NT2/D1 (cell line): ENCODE data around the gene SPATA13.

Experiments used
- DNase-seq: peaks from one replicate; pipeline ENCODE4 v3.0.0-alpha.2; 2011; ENCODE audit warnings: low read depth, low spot score
- H3K27me3 ChIP-seq: 2 replicates; pipeline ENCODE4 v1.6.0; 2011; ENCODE audit warnings: mild to moderate bottlenecking; ENCODE audit not compliant: insufficient read length, insufficient read depth
- H3K36me3 ChIP-seq: 2 replicates; pipeline ENCODE4 v1.6.1; 2011; ENCODE audit warnings: mild to moderate bottlenecking, low read length, mixed read lengths; ENCODE audit not compliant: insufficient read depth, insufficient read length
- H3K4me1 ChIP-seq: 2 replicates; pipeline ENCODE4 v1.5.1; 2011; ENCODE audit not compliant: insufficient read depth, insufficient read length
- H3K4me3 ChIP-seq: 2 replicates; pipeline ENCODE4 v1.5.1; 2011; ENCODE audit warnings: low read depth; ENCODE audit not compliant: insufficient read length
- H3K9ac ChIP-seq: 2 replicates; pipeline ENCODE4 v1.6.0; 2011; ENCODE audit warnings: low read depth; ENCODE audit not compliant: insufficient read length
- H3K9me3 ChIP-seq: 2 replicates; pipeline ENCODE4 v1.5.1; 2011; ENCODE audit warnings: mild to moderate bottlenecking, low read length; ENCODE audit not compliant: insufficient read depth
- SUZ12 ChIP-seq: IDR thresholded peaks from 2 replicates; pipeline ENCODE4 v1.6.1; 2011; ENCODE audit not compliant: insufficient read length, insufficient read depth; ENCODE audit errors: extremely low read depth
- YY1 ChIP-seq: IDR thresholded peaks from 2 replicates; pipeline ENCODE4 v1.6.1; 2011; ENCODE audit not compliant: insufficient read length, insufficient read depth
- ZNF274 ChIP-seq: IDR thresholded peaks from 2 replicates; pipeline ENCODE4 v1.6.1; 2011; ENCODE audit warnings: mild to moderate bottlenecking, low read depth, low read length

SPATA13 gene

DNA sequence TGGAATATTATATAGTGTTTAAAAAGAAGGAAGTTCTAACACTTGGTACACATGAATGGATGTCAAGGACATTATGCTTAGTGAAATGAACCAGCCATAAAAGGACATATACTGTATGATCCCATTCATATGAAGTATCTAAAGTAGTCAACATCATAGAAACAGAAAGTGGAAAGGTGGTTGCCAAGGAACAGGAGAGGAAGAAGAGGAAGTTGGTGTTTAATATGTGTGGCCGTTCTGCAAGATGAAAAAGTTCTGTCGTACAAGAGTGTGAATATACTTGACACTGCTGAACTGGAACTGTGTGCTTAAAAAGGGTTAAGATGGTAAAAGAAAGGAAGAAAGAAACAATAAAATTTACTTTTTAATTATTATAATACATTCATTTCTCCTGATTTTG, 115.8 kb downstream of the SPATA13 start:
- no peak for DNase-seq
- Histone ChIP-seq H3K9me3 (no peaks in the 10 kb centered on the region), H3K27me3 (no peaks in the 10 kb centered on the region), H3K9ac (no peak overlapping the region), H3K4me1 (peaks cover 4% of the 10 kb centered on the region), H3K36me3 (peaks cover 10% of the 10 kb centered on the region), H3K4me3 (no peak overlapping the region)
- TF ChIP-seq ZNF274 (no peak), YY1 (no peak), SUZ12 (no peak)

DNA sequence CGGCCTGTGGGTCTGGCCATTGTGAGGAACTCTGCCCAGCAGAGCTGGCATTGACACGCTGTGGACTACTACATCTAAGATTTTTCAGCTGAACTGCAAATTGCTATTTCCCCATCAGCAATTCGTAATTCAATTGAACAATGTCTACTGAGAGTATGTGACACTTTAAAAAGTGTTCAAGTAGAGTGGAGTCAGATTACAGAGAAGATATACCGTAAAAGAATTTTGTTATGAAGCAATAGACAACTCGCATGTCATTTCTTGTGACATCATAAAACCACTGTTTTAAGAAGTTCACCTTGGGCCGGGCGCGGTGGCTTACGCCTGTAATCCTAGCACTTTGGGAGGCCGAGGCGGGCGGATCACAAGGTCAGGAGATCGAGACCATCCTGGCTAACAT, 116.3 kb downstream of the SPATA13 start:
- H3K4me1 ChIP-seq: peaks cover 4% of the 10 kb centered on the region
- TF ChIP-seq SUZ12 (no peak), ZNF274 (no peak), YY1 (no peak)

DNA sequence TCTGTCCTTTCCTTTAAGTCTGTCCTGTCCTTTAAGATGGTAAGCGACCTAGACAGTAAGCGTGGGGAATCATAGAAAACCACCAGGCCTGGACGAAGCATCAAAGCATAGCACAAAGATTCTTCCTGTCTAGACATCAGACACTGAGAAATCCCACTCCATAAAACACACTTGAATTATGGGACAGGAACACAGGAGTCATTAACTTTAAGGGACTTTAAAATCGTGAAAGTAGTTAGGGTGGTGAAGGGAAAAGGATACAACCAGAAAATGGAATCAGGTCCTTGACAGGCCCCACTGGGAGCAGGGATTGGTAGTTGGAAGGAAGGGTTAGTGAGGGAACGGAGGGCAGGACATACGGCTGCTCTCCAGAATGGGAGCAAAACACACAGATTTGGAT, 117.2 kb downstream of the SPATA13 start:
- Histone ChIP-seq H3K9ac (no peak overlapping the region), H3K4me1 (peaks cover 3% of the 10 kb centered on the region), H3K4me3 (no peak overlapping the region), H3K27me3 (no peaks in the 10 kb centered on the region), H3K36me3 (peaks cover 10% of the 10 kb centered on the region), H3K9me3 (no peaks in the 10 kb centered on the region)
- no peak for DNase-seq
- TF ChIP-seq ZNF274 (no peak), YY1 (no peak), SUZ12 (no peak)

More for the DNA sequence above, 116.3 kb downstream of the SPATA13 start:
- no peaks in the 10 kb centered on the region for H3K27me3 ChIP-seq
- no peak overlapping the region for H3K9ac ChIP-seq
- no peaks in the 10 kb centered on the region for H3K9me3 ChIP-seq
- H3K4me3 ChIP-seq: no peak overlapping the region
- H3K36me3 ChIP-seq: peaks cover 10% of the 10 kb centered on the region
- DNase-seq: no peak

GRCh38 chr13:24279327-24280110, 119.0 kb downstream of the SPATA13 start:
- H3K4me3 ChIP-seq: no peak overlapping the region
- peaks cover 17% of the 10 kb centered on the region for H3K36me3 ChIP-seq
- H3K27me3 ChIP-seq: no peaks in the 10 kb centered on the region
- no peaks in the 10 kb centered on the region for H3K9me3 ChIP-seq
- TF ChIP-seq ZNF274 (no peak), SUZ12 (no peak), YY1 (no peak)
- H3K9ac ChIP-seq: no peak overlapping the region
- no peaks in the 10 kb centered on the region for H3K4me1 ChIP-seq
- no peak for DNase-seq

- TF ChIP-seq YY1 (no peak), ZNF274 (no peak), SUZ12 (no peak)
- no peaks in the 10 kb centered on the region for H3K27me3 ChIP-seq
- no peaks in the 10 kb centered on the region for H3K9me3 ChIP-seq
- H3K4me3 ChIP-seq: no peak overlapping the region
- no peak for DNase-seq
- peaks cover 17% of the 10 kb centered on the region for H3K36me3 ChIP-seq
- no peak overlapping the region for H3K9ac ChIP-seq
- no peaks in the 10 kb centered on the region for H3K4me1 ChIP-seq
These were observed 120.2 kb downstream of the SPATA13 start for GRCh38 chr13:24280720-24281119.

DNA sequence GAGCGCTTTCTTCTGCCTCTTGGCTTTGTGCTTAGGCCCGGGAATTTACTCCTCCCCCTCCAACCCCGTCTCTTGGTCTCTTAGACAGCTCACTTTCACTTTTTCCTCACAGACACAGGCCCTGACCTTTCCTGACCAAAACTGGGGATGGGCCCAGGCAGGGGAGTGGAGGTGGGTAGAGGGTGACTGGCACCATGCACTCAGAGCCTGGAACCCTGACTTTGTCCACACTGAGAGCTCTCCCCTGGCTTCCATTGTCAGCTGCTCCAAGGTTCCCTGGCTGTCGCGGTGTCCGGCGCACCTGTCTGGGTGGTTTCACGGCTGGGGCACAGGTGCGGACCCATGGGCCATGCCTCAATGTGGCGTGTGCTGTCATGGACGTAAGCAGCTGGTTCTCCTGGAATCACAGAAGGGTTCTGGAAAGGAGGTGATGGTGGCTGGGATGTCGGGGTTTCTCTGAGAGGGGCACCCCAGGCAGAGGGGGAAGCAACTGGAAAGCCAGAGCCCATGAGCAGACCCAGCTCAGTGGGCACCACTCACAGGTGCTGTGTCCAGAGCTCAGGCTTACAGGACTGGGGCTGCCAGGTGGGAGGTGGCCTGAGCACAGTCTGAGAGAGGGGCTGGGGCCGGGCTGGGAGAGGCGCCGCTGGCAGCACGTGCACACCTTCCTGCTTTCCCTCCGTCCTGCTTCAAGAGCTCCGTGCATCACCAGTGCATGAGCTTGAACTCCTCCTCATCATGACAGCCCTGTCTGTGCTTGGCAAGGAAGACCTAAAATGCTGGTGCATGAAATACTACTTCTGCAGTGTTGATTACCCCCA, 120.9 kb downstream of the SPATA13 start:
- Histone ChIP-seq H3K4me1 (no peaks in the 10 kb centered on the region), H3K9me3 (no peaks in the 10 kb centered on the region), H3K27me3 (no peaks in the 10 kb centered on the region), H3K9ac (no peak overlapping the region), H3K36me3 (peaks cover 23% of the 10 kb centered on the region), H3K4me3 (no peak overlapping the region)
- no peak for DNase-seq
- TF ChIP-seq SUZ12 (no peak), YY1 (no peak), ZNF274 (no peak)

GRCh38 chr13:24282256-24282655, 121.7 kb downstream of the SPATA13 start:
- H3K9ac ChIP-seq: no peak overlapping the region

More at GRCh38 chr13:24282256-24282655, 121.7 kb downstream of the SPATA13 start:
- no peak for DNase-seq
- no peak overlapping the region for H3K4me3 ChIP-seq
- no peaks in the 10 kb centered on the region for H3K4me1 ChIP-seq
- no peaks in the 10 kb centered on the region for H3K9me3 ChIP-seq
- H3K27me3 ChIP-seq: no peaks in the 10 kb centered on the region
- H3K36me3 ChIP-seq: peaks cover 31% of the 10 kb centered on the region
- no peak for TF ChIP-seq YY1
- no peak for TF ChIP-seq ZNF274
- no peak for TF ChIP-seq SUZ12
